Right renal cortex interstitium (tissue), 3 donors: ENCODE data around the gene REEP6. TPM values are rescaled to one million over a fixed set of nuclear protein-coding genes. Genes with fewer than 3 reads are reported as not detected.
"Not testable (repeated sequence)": the region's sequence is repeated elsewhere in the genome, so short reads cannot be mapped to it uniquely, and the experiment has no call there.

Experiments
- DNase-seq, 3 donors: peaks; one replicate each; pipeline ENCODE4 v3.0.0-alpha.2; 2013; ENCODE audit warnings: low read depth in 3 of 3, low spot score in 2 of 3
- polyA plus RNA-seq, 3 donors: library from polyadenylated mRNA; unstranded; fragments of 120-200 nt; gene quantifications; one replicate each; pipeline ENCODE4 v1.2.1, GENCODE V29; 2013; ENCODE audit not compliant: insufficient read length in 3 of 3

Gene REEP6
- polyA plus RNA-seq, 3 donors: 9.0 to 16.3 (median 13.3) TPM

DNA sequence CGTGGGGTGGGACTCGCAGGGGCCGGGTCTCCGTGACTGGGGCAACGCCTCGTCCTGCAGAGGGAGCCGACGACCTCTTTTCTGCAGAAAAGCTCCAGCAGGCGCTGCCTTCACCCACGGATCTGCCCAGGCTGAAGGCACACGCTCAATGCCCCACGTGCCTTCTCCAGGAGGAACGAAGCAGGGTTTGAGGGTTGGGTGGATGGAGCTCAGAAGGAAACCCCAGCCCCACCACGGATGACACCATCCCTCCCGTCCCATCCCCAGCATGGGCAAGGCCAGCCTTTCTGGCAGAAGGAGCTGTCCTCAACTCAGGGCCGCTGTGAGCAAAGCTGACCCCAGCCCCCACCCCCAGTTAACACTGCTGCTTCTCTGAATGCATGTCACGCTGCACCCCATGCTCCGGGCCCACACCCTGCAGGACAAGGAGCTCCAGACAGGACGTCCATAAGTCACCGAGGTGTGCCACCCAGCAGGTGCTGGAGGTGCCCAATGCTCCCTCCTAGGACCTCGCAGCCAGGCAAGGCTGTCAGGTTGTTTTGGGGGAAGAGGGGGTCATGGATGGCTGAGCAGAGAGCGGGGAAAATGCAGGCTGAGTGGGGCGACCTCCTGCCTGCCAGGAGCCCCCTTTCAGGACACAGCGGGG, 19.3 kb upstream of the REEP6 start:
- DNase-seq: no peak

DNA sequence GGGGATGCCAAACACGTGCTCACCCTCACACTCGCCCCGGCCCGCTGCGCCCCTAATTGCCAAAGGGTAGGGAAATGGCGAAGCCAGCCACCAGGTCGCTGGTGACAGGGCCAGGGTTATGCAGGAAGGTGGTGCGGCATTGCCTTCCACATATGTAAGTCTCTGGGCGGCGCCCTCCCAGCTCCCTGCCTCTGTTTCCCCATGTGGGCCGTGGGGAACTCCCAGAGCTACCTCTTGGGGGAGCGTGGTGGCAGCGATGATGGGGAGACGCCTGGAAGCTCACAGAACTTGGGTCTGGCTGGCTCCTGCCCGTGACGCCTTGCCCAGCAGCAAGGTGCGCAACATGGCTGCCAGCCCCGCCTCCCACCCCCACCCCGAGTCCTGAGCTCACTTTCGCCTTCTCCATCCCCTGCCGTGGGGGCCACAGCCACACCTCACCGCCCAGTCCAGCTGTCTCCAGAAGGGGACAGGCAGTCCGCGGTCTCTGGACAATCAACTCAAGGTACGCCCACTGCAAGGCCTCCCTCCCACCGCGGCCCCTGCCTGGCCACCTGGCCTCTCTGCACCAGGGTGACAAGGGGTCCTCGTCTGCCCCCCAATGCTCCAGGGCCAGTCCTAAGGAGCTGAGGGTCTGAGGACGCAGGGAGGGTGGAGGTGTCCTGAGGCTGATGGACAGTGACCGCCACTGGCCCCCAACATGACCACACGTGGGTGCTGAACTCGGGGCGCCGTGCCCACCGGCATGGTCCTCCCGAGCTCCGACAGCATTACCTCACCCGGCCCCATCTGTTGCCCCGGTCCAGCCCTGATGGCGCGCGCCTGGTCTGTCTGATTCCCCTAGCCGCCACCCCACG, 18.5 kb upstream of the REEP6 start:
- DNase-seq: no peak

DNA sequence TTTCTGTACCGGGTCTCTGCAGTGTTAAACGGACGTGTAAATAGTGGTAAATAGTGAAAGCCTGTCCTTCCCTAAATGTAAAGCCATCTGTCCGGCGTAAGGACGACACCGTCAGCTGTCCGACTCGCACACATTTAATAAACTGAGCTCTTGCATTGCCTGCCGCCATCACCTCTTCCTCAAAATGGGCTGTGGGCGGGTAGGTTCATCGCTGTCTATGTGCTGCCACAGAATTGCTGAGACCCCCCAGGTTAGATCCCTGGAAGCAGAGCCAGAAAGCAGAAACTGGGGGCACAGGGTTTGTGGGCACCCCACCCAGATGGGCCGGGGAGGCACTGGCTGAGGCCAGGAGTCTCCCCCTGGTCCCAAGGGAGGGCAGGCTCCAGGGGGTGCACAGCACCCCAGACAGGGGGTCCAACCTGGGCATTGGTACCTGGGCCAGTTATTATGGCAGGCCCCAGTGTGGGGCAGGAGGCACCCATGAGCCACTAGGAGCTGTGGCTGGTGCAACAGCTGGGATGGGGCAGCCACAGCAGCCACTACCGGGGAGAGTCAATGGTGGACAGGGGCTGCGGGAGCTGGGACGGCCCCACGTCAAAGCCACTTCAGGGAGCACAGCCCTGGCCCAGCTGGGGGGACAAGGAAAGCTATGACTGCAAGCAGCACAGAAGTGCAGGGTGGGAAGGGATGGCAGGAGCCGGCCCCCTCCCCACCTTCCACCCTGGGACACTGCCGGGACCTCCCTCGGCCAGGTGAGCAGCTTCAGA, 17.7 kb upstream of the REEP6 start:
- no peak for DNase-seq

DNA sequence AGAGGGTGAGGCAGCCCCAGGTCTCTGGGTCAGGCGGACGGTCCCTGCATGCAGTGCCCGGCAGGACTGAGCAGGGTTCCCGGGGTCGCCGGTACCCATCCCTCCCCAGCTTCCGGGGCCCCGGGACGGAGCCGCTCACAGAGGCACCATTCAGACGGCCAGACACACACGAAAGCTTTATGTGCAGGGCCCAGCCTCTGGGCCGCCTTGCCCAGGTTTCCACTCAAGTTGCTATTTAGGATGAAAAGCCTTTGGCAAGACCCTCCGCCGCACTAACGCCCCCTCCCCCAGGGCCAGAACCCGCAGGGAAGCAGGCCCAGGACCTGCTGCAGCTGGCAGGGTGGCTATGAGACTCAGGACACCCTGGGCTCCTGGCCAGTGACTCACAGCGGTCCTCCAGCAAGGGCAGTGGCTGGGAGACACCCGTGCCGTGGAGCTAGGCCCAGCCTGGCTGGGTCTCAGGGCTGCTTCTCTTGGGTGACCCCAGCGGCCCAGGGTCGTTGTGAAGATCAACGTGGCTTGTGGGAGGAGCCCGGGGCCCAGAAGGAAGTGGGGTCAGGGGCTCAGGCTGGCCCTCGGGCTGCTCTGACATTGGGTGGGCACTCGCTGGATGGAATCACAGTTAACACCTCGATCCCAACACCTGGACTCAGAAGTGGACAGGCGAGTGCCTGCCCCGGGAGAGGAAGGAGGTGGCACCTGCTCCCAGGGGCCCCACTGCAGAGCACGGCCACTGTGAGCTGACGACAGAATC, 16.8 kb upstream of the REEP6 start:
- DNase-seq: no peak

DNA sequence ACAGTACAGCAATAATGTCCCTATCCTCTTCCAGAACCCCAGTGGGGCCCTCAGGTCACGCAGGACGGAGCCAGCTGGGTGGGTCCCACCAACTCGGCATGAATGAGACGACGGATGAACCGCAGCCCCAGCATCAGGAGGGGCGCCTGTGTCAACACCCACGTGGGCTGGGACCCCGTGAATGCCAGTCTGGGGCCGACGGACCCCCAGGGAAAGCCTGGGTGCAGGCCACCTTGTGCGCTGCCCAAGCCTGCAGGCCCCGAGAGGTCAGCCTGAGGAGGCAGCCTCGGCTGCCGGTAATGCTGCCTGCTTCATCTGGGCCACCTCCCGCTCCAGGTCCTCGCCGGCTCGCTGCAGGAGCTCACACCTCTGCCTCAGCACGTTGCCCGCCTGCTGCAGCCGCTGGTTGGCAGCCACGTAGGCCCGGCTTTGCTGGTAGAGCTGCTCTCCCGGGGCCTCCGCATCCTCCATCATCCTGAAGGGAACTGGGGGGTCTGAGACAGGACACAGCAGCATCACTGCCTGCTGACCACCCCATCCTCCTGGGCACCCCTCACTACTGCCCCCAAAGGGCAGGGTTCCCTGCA, 16.1 kb upstream of the REEP6 start:
- DNase-seq: no peak

DNA sequence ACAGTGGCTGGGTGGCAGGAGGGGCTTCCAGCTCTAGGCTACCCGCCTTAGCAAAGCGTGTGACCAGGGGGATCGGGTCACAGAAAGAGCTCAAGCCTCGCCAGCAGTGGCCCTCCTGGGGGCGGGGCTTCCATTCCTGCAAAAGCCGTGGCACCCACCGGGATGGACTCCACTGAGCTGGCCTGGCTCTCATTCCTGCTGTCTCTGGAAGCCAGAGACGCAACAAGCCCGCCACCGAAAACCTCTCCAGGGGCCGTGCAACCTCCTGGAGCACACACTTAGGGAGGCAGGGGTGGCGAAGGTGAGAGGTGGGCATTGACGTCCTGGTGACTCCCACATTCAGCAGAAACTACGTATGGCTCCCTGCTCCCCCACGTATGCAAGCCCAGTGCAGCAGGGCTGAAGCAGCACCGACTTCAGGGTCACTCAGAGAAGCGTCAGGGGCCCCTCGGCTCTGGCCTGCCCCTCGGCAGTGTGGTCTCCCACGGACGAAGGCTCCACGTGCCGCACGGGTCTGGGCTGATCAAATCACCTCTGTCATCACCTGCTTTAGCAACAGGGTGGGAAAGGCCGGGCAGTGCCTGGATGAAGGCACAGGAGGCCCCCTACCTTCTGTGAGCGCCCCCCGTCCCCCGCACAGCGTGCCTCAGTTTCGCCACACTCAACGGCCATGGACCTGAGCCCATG, 15.1 kb upstream of the REEP6 start:
- no peak for DNase-seq

DNA sequence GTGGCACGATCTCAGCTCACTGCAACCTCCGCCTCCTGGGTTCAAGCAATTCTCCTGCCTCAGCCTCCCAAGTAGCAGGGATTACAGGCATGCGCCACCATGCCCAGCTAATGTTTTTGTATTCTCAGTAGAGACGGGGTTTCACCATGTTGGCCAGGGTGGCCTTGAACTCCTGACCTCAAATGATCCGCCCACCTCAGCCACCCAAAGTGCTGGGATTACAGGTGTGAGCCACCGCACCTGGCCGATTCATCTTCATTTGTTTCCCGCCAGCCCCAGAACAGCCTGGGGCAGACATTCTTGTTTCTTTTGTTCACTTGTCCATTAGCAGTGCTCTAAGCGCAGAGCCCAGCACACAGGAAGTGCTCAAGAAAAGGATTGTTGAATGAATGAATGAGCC, 13.9 kb upstream of the REEP6 start:
- not testable (repeated sequence) for DNase-seq

DNA sequence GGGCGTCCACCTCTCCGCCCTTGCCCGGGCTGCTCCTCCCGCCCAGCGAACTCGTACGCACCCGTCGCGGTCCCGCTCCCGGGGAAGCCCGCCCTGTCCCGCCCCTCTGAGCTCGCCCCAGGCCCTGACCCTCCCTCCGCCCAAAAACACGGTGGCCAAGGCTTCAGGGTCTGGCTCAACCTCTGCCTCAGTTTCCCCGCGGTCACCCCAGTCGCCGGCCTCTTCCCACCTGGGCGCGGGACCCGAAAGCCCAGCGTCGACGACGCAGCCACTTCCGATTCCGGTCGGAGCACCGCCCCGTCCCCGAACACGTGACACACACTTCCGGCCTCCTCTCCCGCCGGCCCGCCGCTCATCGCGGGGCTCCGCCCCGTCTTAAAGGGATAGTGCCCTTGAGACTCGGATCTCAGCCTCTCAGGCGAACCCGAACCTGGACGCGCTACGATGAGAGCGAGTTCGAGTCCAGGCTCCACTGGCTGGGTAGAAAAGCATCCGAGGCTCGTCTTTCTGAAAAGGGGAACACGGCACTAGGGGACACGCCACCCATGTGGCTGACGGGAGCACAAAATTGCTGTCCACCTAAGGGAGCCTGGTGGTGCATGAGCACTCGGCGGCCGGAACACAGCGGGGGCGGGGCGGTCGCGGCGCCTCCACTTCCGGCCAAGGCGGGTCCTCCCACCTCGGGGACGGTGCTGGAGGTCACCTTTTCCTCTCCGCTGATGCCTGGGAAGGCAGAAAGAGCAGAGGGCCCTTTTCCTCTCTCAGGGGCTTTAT, 11.9 kb upstream of the REEP6 start, which contains the start of gene C19orf25:
Gene C19orf25, minus strand, starts transcription at position 282 of the 774 bp plus-strand sequence. CDS start 312 bp downstream, outside the sequence.
- peak; percentile 79 to 89 (median 86) for DNase-seq

DNA sequence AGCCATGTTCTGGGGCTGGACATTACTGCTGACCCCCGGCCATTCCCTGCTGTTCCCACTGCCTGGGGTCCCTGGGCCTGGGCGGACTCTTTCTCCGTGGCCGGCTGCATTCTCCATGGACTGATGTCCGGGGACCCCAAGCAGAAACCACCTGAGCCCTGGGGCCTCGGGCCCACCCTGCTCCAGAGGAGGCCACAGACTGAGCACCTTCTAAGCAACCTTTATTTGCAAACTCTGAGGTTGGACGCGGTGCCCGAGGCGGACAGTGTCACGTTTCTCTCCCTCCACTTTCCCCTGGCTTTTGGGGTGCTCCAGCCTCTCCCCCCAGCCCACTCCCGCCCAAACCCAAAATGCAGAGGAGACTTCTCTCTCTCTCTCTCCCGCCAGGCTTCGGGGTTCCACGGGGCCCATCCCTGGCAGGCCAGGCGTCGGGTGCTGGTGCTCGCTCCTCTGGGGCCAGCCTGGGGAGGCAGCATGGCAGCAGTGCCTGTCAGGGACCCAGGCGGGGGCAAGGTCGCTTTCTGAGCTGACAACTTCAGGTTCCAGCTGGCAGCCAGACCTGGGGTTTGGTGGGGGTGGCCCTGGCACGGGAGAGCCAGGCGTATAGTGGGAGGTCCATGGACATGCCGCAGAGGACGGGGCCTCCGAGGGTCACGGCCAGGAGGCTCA, 9.6 kb upstream of the REEP6 start:
- no peak for DNase-seq

DNA sequence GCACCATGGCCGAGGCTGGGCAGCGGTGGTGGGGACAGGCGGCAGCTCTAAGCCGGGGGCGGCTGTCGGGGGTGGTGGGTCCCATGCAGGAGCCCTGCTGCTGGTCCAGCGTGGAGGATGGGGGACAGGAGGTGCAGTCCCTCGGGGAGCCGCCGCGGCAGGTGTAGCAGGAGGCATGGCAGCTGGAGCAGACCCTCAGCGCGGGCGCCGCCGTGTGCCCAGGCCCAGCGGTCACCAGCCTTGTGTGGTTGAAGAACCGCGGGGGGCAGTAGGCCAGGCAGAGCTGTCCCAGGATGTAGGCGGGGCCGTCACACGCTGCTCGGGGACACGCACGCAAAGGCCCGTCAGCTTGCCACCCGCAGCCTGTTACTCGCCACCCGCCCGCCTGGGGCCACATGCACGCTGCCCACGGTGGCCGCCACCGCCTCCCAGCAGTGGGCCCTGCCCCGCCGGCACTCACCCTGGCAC, 9.1 kb upstream of the REEP6 start:
- no peak for DNase-seq

DNA sequence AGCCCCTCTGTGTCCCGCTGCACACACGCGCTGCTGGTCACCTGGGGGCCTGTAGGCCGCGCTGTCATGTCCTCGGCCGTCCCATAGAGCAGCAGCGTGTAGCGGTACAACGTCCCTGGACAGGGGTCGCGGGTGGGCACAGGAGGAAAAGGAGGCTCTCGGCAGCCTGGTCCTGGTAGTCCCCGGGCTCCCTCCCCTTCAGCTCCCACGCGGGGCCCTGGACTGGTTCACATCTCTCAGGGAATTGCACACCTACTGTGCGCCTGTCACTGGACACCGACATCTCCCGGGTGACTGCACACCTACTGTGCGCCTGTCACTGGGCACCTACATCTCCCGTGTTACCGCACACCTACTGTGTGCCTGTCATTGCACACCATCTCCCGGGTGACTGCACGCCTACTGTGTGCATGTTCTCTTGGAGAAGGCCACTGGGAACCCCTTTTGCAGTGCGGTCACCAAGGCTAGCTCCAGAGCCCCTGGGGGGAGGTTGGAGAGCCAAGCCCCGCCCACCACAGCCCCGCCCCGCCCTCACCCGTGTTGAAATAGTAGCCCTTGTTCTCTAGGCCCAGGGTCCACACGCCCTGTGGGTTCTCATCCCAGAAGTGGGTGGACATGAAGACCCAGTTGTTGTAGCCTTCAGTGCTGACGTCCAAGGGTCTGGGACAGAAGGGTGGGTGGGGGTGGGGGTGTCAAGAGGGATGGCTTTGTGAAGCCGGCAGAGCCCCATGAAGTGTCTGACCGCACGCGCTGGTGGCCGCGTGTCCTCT, 8.4 kb upstream of the REEP6 start:
- DNase-seq: no peak

DNA sequence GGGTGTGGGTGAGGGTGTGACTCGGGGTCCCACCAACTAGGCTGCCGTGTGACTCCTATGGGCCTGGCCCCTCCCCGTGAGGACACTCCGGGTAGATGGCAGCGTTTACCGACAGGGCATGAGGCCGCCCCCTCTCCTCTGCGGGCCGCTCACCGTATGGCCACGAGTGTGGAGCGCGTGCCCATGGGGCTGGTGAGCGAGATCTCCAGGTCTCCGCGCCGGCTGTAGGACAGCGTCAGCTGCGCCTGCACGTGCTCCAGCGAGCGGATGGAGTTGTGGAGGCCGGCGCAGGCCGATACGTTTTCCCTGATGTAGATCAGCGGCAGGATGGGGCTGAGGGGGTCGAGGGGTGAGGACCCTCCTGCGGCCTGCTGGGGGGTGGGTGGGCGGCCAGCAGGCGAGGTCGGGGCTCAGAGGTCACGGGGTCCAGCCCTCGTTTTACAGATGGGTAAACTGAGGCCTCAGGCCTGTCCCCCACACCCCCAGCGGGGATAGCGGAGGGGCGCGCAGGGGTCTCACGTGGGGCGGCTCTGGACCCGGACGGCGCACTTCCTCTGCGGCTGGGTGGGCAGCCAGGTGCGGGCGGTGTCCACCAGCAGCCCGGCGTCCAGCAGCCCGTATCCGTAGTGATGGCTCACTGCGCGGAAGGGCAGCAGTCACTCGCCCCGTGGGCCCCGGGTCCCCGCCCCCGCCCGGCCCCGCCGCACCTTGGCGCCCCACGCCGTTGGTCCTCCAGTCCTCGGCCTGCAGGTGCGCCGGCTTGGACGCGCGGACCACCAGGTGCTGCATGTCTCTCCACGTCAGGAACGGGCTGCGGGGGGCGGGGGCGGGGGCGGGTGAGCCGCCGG, 7.6 kb upstream of the REEP6 start:
- no peak for DNase-seq

DNA sequence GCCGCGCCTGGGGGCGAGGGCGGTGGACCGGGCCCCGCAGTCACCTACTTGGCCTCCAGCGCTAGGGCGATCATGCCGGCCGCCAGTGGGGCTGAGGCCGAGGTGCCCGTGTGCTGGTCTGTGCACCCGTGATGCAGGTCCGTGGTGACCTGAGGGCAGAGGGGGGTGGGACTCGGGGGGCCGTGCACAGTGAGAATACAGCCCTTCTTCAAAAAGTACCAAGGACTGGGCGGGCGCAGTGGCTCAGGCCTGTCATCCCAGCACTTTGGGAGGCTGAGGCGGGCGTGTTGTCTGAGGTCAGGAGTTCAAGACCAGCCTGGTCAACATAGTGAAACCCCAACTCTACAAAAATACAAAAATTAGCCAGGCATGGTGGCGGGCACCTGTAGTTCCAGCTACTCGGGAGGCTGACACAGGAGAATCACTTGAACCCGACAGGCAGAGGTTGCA, 7.0 kb upstream of the REEP6 start:
- no peak for DNase-seq

DNA sequence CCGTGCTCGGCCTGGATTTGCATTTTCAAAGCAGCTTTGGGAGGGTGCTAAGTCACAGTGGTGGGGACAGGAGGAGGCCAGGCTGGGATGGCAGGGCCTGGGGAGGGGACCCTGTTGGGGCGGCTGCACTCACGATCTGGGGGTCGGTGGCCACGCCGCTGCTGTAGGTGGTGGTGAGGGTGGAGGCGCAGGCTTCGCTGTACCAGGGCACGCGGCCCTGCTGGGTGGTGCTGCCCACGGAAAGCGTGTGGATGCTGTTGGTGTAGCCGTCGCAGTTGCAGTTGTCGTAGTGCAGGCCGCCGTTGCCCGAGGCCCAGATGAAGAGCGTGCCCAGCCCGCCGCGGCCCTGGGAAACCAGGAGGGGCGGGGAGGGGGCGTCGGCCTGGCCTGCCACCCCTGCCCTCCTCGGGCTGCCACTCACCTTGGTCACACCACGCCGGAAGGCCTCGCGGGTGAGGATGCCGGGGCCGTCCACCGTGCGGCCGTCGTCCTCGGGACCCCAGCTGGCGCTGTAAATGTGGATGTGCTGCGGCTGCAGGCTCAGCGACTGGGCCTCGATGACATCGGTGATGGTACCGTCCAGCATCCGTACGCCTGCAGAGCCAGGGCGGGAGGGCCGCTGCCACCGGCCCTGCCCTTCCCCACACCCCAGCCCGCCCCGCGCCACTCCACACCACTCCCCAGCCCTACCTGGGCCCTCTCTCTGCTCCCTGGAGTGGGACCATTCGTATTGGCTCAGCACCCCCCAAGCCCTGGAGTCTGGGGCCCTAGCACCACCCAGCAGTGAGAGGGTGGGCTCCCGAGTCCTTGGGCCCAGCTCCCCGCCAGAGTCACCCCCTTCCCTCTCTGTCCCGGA, 4.0 kb upstream of the REEP6 start:
- no peak for DNase-seq

DNA sequence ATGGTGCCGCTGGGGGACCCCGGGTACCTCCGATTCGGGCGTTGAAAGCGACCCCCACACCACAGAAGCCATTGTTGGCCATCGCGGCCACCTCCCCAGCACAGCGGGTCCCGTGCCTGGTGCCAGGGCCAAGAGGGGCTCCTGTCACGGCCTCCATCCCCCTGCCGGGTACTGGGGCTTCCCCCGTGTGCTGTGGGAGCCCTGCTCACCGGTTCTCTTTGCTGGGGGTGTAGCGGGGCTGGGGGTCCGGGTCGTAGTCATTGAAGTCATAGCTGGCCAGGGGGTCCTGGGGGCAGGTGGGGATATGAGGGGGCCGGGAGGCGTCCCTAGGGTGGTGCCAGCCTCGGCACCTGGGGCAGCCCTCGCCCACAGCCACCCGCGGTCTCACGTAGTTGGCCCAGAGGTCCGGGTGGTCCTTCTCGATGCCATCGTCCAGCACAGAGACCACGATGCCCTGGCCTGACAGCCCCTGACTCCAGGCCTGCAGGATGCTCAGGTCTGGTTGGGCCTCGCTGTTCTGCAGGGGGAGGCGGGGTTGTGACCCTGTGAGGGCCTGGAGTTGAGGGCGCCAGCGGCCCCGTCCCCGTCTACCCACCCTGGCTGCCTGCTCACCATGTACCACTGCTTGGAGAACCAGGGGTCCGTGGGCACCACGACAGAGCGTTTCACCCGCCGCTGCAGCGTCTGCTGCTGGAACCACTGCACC, 3.3 kb upstream of the REEP6 start:
- DNase-seq: no peak
